Activated CD4-positive, alpha-beta T cell treated with anti-CD3 and anti-CD28 coated beads for 1 hour (primary cell): ENCODE measurements around the gene ANKRD6.
"Not testable (repeated sequence)": the region's sequence is repeated elsewhere in the genome, so short reads cannot be mapped to it uniquely, and the experiment has no call there.

Source experiments
- DNase-seq: peaks from one replicate; pipeline ENCODE4 v3.0.0-alpha.2; 2020

Gene ANKRD6

DNA sequence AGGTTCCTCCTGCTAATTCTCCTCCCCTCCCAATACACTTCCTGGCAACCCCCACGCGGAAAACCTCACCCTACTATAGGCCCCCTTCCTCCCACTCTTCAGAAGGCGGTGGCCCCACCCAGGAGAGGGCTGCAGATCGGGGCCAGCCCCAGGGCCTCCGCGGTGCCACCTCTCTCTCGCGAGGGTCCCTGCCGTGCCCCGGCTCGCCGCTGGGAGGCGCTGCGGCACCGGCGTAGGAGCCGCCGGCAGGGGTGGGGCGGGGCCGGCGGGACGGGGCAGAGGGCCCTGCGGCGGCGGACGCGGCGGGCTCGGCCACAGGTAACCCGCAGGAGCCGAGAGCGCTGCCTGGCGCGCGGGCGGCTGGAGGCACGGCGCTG is at the start of gene ANKRD6:
ANKRD6 (plus strand) TSS at position 278 of the 377 bp plus-strand sequence. CDS start 133,825 bp downstream, outside the sequence.
- peak; percentile 73 for DNase-seq

DNA sequence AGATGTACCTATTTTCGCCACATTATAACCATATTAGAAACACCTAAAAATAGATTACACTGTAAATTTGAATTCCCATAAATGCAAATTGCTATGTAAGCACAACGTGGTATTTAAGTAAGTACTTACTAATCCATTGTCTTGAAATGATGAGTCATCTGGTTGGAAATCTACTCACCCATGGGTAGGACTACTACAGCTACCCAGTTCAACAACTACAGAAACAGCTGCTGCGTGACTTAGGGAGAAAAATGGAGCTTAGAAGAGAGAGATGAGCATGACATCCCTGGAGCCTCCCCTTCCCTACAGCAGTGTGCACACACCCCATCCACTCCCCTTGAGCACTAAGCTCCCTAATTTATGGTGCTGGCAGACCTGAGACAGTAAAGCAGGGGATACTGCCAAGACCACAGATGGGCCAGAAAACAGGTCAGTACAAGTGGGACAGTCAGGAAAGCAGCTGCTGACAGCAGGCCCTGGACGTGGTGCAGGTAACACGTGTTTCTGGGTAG is 47.7 kb upstream of the ANKRD6 start:
- DNase-seq = no peak

DNA sequence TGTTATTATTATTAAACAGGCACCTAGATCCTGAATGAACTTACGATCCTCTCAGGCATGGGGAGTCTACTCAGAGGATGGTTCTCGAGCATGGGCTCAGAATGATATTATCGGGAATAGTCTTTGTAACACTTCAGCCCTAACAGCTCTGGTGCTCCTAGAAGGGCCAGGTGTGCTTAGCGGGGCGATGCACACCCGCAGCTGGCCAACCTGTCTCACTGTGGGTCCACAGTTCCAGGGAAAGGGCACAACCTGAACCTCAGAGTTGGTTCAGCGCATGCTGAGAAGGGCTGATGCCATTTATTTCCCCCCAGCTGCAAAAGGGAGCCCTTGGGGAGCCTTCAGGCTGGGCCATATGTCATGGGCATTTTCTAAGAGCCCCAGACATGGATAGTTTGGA is 47.1 kb upstream of the ANKRD6 start:
- no peak for DNase-seq

DNA sequence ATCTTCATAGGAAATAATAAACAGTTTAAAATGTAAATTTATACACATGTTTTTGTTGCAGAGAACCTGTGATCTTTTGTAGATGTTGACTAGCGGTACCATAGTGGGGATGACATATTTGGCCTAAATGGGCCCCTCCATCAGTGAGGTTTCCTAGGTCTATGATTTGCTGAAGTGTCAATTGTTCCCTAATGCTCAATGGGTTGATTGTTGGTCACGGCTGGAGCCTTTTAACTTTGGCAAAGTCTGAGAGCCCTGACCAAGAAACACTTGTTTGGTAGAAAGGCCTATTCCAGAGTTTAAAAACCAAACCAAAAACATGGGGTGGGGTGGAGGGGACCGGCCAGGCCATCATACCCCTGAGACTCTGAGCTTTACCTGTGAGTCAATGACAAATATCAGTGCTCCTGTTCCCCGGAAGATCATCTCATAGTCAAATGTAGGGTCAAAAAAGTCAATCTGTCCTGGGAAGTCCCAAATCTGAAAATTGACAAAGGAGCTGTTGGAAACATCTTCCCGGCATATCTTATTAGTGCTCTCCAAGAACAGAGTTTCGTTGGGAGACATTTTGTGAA is 45.9 kb upstream of the ANKRD6 start:
- DNase-seq = no peak

DNA sequence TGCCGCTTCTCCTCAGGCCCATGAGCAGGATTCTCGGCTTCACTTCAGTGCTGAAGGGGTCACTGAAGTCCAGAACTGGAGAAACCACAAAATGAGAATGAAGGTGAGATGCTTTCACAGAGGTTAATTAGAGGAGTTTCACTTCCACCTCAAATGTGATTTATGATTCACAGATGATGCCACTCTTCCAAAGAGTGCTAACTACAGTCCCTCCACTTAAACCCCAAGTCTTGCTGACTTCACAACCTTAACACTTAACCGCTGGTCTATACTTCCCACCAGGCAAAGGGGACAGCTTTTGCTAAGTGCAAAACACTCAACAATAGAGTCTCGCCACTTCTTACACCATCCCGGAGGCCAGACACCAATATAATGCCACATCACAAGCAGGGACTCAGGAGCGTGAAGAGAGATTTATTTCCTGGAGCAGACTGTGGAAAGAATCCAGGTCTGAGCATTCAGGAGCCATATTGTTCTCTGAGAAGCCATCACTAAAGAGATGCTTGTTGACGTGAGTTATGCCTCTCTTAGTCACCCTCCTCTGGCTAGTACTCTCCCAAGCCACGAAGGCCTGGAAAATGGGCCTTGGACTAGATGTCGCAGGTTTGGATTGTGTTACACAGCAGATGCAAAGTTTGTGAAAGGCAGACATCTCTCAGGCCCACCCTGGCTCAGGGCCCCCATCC is 45.3 kb upstream of the ANKRD6 start:
- DNase-seq = no peak

DNA sequence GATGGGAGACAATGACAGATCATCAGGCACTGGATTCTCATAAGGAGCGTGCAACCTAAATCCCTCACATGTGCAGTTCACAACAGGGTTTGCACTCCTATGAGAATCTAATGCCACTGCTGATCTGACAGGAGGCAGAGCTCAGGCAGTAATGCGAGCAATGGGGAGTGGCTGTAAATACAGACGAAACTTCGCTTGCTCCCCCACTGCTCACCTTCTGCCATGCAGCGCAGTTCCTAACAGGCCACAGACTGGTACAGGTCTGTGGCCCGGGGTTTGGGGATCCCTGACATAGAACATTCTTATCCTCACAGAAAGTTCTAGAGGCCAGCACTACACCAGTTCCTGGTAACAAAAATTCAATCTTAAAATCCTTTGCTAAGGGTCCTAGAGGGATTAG is 44.1 kb upstream of the ANKRD6 start:
- no peak for DNase-seq

DNA sequence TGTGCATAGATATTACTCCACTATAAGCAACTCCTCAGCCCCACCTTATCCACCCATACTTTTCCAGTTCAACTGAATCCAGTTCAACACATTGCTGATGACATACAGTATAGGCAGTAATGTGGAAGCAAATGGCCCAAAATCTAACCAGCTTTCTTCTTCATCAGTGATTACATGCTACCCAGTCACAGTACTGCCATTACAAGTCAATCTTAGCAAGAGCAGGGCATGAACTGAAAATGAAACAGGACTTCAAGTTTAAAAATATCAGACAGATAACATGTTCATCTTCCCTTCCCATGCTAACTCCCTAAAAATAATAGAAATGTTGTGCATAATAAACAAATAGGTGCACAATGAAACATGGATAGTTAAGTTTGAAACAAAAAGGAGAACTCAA is 40.1 kb upstream of the ANKRD6 start:
- DNase-seq = no peak

DNA sequence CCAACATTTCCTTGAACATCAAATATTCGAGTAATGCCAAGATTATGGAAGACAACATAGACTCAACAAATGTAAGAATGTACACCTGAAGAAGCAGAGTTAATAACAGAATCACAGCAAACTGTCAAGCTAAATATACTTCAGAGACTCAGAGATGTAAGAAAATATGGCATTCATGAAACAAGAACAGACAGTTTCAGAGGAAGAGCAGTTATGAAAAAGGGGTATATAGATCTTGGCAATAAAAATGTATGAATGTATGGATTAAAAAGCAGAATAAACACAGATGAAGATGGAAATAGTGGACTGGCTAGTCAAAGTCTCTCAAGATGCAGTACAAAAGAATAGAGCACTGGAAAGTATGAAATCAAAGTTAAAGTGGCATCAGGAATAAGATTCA is 39.3 kb upstream of the ANKRD6 start:
- no peak for DNase-seq

DNA sequence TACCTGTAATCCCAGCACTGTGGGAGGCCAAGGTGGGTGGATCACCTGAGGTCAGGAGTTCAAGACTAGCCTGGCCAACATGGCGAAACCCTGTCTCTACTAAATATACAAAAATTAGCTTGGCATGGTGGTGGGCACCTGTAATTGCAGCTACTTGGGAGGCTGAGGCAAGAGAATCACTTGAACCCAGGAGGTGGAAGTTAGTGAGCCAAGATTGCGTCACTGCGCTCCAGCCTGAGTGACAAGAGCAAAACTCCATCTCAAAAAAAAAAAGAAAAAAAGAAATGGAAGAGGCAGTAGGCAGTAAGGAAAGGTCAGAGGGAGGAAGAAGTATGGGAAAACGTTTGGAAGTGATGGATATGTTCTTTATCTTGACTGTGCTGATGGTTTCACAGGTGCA is 35.1 kb upstream of the ANKRD6 start:
- DNase-seq = not testable (repeated sequence)

DNA sequence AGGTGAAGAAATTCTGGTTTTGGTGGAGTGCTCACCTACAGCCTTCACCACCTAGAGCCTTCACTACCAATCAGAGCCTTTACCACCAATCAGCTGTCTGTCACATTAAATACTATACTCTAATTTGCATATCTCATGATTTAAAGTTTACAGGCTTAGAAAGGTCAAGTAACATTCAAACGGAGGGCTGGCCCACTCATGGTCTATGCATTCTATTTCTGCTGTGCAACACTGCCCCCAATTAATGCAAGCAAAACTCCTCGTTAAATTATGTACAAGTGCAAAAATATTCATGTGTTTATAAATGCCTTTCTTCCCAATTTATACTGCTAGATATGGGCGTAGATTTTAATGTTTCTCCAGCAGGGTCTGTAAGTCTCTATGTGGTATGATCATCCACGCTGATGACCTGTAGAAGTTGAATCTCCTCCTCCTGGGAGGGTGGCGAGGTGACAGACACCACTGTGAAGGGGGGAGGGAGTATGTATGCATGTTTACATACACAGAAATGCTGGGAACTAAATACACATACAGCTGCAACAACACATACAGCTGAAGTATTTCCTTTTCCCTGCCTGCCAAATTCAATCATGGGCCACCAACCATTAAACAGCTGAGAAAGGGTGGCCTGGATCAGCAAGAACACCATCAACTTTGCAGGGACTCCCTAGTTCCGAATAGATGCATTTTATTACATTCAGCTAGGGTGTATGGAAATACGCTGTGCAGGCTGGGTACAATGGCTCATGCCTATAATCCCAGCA is 34.0 kb upstream of the ANKRD6 start:
- DNase-seq = no peak

DNA sequence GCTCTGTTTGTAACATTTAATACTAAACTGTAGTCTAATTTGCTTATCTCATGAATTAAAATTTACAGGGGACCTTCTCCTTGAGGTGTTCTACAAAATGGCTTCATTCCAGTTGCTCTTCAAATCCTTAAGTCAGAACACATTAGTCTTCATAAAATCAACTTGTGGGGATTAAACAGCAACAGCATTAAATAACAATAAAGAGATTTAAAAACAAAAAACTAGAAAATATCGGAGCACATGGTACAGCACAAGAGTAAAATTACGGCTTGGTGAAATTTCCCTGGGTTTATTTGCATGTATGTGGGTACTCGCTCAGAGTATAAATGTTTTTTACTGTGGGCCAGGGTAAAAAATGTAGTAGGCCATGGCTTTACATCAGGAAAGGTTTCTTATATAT is 32.9 kb upstream of the ANKRD6 start:
- DNase-seq = no peak

DNA sequence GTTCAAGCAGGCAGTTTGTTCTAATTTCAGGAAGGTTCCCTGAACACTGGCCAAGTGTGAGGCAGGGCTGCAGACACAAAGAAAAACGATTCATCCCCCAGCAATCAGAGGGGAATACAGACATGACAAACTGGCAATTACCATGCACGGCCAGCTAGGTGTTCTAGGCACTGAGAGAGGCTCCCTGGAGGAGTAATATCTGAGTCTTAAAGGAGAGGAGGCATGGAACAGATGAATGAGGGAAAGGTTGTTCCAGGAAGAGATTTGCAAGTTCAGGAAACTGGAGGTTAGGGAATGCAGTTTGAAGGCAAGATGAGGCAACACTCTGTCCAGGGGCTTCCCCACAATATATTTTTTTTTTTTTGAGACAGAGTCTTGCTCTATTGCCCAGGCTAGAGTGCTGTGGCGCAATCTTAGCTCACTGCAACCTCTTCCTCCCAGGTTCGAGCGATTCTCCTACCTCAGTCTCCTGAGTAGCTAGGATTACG is 32.0 kb upstream of the ANKRD6 start:
- DNase-seq = no peak

DNA sequence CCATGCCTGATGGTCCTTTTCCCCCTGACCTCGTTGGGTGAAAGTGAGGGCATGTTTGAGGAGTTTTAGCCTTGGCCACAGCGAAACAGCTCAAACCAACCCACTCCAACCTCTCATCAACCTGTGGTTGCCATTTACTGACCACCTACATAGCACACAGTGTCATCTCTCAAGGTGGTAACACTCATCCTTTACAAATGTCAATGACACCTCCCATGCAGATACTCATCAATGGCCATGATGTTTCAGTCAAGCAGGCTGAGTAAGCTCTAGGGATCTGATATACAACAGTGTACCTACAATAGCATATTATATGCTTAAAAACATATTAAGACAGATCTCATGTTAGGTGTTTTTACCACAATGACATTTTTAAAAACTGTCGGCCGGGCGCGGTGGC is 30.2 kb upstream of the ANKRD6 start:
- no peak for DNase-seq

DNA sequence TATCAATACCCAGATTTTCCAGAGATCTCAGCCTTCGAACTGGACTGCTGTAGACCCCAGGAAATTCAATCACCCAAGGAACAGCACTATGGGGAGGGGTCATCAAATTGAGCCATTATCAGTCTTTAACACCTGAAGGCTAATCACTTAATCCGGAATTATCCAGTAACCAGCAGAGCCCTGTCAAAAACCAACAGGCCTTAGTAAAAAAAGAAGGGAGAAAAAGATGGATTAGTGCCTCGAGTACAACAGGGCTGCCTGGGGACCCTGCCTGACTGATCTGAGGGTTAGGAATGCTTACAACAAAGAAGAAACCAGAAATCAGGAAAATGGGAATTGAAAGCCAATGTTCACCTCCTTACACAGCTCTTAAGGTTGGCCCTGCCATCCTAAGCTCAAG is 28.4 kb upstream of the ANKRD6 start:
- DNase-seq = no peak

DNA sequence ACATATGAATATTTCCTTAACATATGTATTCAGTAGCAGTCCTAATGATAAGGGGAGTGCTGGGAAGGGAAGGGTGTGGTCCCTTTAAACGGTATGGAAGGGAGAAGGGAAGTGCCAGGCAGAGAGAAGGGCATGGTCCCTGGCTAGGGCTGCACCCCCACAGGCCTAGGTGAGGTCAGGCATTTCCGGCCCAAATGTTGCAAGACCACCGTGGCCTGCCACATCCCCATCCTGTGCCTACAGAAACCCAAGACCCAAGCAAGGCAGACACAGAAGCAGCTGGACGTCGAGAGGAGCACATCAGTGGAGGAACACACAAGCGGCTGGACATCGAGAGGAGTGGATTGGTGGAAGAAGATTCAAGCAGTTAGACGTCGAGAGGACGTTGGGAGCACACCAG is 26.8 kb upstream of the ANKRD6 start:
- DNase-seq = no peak

DNA sequence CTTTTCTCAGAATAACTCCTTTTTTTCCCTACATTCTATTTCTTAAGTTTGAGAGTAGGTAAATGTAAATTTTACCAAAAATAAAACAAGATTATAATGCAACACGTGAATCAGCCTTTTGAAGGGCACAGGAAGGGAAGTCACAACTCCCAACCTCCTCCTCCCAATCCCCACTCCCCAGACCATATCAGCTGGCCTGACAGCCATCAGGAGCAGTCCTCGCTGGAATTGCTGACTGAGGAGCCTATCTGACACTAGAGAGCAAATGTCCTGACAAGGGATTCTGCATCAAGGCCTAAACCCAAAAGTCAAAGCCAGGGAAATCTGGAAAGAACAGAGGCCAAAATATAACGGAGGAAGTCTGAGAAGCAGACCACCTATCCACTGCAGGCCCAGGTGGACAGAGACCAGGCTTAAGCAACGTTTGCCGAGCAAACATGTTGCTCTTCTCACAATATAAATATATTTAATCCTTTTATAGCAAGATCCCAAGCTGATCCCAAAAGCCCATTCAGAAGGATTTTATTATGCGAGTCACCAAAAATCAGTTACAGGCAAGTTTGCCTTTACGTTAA is 23.4 kb upstream of the ANKRD6 start:
- no peak for DNase-seq

DNA sequence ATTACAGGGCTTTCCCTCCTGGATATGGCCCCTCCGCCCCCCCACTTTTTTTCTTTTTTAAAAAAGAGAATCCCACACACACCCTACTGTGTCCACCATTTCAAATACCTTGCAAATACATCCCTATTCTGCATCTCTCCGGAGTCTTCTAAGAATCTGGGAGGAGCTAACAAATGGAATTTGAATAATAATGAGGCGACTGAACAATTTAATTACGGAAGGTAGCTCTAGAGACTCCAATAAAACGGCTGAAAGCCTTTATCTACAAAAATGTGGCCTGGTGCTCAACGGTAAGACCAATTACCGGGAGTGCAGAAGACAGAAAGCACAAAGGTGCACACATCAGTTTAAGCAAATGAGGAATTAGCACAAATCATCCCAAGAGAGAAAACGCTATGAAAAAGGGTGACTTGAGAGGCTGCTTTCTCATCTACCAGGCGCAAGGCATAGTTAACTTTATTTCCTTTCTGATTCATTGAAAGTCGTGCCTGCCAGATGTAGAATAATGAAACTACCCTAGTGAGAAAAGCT is 22.7 kb upstream of the ANKRD6 start:
- DNase-seq = no peak

DNA sequence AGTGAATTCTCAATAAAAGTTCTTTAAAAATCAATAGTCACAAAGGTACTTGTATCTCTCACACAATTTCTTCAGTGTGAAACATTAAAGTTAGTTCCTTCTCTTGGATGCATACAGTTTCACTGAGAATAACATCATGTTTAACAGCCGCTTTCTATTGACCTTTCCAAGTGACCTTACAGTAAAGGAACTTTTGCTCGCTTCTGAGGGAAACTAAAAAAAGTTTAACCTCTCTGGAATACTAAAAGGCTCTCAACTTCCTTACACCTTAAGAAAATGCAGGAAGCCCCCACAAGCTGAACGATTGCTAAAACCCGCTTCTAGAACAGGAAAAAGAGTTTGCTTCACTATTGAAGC is 22.2 kb upstream of the ANKRD6 start:
- no peak for DNase-seq

DNA sequence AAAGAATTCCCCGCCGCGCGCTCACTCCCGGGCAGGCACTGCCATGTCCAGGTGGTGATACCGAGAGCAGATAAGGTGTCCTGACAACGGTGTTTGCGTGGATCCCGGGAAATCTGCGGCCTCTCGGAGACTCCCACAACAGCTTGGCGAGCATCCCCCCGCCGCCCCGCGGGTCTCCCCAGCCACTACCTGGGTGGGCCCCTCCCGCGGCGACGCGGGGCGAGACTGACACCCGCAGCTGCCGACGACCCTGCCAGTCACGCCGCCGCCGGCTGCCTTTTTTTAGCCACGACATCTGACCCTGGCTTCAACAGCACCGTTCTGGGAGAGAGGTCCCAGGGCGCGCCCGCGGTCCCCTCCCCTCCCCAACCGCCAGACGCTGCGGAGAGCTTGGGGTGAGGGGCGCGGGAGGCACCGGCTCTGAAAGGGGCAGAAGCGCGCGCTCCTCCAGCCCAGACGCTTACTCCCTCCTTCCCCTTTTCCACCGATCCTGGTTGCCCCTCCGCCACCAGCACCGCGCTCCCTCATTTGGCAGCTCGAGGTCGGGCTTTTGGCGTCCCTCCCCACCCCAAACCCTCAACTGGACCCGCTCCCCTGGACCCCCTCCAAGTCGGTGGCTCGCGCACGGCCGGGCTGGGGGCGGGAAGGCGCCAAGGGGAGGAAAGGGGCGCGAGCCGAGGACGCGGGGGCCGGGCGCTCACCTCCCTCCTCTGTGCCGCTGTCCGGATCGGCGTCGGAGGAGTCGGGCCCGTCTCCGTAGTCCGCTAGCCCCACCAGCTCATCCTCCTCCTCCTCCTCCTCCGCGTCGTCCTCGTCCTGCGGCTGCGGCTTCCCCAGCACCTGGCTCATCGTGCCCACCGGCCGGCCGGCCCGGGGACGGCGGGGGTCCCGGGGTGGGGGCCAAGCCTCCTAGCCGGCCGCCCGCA is 21.5 kb upstream of the ANKRD6 start:
- DNase-seq = peak; percentile 10

DNA sequence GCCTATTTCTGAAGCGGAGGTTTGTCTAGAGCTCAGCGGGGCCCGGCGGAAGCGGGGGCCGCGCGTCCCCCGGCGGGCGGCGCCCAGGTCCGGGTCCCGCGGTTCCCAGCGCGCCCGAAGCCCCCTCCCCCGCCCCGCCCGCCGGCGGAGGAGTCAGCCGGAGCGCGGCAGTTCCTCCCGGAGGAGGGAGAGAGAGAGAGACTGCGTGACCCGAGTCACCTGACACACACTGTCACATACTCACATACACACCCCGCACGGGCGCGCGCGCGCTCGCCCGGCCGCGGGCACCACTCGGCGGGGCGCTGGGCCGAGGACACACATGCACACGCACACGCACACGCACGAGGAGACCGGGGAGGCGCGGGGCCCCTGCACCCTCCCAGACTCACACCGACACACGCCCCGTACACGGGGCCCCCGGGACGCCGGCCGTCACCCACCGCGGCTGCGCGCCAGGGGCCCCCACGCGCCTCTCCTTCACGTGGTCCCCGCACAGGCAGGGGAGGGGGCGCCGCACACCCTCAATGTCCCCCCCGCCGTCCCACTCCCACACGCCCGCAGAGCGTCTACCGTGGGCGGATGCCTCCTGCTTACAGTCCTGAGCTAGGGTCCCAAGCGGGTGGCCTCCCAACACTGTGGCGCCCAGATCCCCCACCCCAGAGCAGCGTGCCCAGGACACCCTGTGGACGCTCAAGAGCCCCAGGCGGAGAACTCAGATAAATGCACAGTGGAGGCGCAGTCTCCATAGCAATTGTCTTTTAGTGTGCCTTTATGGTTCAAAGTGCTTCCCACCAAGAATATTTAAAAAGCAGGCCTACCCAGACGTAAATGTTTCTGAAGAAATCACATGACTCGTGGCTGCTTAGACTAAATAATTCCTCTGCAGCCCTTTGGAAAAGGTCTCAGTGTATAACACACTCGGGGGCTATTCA is 20.6 kb upstream of the ANKRD6 start, which contains the start of gene RRAGD:
RRAGD (minus strand) TSS at position 203 of the 935 bp plus-strand sequence. CDS start 280 bp downstream, outside the sequence.
- DNase-seq = peak; percentile 34

DNA sequence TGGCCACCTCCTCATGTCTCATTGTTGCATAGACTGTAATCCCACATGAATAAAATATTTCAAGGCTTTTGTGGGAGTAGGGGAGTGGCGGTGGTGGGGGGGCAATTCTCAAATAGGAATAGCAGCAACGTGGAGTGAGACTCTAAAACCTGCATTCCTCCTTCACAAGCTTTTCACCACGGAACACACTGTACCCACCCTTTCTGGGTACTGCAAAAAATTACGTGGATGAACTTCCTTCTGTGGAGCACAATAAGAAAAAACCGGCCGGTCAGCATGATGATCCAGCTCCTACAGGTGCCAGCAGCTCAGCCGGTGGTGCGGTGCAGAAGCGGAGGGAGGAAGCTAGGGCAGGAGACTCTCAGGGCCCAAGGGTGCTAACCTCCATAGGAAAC is 19.9 kb upstream of the ANKRD6 start:
- no peak for DNase-seq
